ENCODE measurements around the gene TMEM37. TPM values are rescaled to one million over a fixed set of nuclear protein-coding genes. Genes with fewer than 3 reads are reported as not detected.

Gene TMEM37
- total RNA-seq, 1 donor from 2014 or later, result 0.73 TPM

DNA sequence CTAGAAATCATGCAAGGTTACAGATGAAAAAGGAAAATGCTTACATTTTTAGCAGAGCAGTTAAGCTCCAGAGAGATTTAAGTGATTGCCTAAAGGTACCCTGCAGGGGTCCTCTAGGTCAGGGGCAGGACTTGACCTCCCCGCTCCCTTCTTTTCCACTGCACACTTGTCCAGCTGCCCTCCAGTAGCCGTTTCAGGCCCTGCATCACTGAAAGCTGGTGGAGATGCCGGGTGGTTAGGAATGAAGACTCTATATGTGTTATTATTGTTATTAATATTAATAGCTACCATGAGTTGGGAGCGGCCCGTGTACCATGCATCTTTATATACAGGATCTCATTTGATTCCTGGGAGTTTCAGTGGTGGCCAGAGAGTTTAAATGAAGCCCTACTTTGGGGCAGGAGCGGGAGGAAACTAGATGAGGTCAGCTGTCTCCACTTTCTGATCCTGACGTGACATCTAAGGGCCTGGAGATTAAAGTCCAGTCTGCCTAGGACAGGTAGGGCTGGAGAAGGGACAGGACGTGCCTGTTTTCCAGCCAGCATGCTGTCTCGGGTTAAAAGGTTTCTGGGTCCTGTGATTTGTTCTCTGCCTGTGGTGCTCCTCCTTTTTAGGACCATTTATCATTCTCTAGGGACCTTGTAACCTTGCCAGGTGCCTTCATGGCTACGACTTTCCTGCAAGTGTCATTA, 2.1 kb downstream of the TMEM37 start:
- DNase-seq (ENCODE audit: low read depth, low spot score), result no peak

DNA sequence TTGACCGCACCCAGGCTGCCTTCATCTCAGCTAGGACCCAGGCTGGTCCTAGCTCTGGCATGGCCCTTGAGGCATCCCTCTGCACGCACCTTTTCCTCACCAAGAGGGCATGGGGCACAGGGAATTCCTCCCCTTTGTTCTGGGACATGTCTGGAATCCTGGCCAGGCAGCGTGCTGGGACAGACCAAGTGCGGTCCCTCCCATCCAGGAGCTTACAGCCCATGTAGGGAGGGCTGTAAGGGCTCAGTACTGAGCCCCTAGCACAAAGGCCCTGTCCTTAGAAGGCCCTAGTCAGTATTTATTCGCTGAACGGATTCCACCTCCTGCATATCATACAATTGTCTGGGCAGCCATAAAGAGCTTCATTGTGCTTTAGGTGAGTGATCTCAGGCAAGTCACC, 3.0 kb downstream of the TMEM37 start:
- no peak for DNase-seq (ENCODE audit: low read depth, low spot score)

DNA sequence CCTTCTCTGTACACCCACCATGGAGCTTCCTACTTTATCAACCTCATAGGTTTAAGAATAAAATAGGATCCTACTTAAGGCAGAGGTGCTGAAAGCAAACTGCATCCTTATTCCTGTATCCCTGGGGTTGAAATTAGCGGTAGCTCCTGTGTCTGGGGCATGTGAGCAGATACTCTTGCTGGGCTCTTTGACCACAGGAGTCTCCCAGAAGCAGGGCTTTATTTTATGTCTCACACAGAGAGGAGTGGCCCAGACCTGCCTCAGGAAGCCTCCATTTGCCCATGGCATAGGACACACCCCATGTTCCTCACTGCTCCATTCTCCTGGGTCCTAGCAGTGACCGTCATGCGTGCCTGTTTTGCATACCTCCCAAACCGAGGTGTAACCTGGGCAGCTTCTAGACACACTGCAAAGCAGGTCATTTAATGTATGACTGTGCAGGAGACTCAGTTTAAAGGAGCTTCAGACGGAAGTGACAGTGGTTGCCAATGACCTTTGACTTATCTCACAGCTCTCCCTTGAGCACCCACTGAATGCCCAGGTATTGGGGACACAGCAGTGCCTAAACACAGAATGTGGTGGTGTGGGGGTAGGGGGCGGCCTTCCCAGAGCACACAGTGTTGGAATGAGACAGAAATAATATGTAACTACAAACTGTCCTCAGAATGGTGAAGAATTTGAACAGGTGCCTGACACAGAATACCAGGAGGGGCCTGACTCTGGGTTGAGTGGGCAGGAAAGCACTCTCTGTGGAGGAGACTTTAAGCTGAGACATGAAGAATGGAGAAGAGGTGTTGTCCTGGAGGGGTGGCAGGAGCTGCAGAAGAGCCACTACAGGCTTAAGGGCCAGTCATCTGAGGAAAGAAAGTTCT, 3.7 kb downstream of the TMEM37 start:
- DNase-seq (ENCODE audit: low read depth, low spot score), result no peak

DNA sequence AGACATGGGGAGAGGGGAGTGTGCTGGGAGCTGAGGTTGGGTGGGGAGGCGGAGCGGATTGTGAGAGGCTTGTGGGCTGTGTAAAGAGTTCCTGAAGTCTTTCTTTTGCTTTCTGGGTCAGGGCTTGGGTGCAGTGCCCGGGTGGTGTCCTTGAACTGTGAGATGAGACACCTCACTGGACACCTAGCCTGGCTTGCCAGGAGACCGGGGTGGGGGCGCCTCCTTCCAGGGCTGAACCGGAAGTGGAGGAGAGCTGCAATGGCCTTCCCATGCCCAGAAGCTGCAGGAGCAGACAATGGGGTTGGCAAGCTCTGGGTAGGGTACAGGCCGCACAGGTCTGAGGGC, 4.3 kb downstream of the TMEM37 start:
- no peak for DNase-seq (ENCODE audit: low read depth, low spot score)

DNA sequence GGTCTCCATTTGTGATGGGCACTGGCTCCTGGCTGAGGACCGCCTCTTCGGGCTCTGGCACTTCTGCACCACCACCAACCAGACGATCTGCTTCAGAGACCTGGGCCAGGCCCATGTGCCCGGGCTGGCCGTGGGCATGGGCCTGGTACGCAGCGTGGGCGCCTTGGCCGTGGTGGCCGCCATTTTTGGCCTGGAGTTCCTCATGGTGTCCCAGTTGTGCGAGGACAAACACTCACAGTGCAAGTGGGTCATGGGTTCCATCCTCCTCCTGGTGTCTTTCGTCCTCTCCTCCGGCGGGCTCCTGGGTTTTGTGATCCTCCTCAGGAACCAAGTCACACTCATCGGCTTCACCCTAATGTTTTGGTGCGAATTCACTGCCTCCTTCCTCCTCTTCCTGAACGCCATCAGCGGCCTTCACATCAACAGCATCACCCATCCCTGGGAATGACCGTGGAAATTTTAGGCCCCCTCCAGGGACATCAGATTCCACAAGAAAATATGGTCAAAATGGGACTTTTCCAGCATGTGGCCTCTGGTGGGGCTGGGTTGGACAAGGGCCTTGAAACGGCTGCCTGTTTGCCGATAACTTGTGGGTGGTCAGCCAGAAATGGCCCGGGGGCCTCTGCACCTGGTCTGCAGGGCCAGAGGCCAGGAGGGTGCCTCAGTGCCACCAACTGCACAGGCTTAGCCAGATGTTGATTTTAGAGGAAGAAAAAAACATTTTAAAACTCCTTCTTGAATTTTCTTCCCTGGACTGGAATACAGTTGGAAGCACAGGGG, 5.5 kb downstream of the TMEM37 start:
- DNase-seq (ENCODE audit: low read depth, low spot score), result no peak

DNA sequence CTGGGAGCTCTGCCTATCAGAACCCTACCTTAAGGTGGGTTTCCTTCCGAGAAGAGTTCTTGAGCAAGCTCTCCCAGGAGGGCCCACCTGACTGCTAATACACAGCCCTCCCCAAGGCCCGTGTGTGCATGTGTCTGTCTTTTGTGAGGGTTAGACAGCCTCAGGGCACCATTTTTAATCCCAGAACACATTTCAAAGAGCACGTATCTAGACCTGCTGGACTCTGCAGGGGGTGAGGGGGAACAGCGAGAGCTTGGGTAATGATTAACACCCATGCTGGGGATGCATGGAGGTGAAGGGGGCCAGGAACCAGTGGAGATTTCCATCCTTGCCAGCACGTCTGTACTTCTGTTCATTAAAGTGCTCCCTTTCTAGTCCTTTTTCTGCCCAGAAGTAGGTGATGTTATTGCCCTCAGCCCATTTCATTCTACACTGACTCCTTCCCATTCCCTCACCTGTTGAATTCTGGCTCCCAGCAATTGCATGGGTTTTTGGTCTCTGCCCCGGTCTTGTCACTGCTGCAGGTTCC, 6.5 kb downstream of the TMEM37 start:
- DNase-seq (ENCODE audit: low read depth, low spot score), result no peak

DNA sequence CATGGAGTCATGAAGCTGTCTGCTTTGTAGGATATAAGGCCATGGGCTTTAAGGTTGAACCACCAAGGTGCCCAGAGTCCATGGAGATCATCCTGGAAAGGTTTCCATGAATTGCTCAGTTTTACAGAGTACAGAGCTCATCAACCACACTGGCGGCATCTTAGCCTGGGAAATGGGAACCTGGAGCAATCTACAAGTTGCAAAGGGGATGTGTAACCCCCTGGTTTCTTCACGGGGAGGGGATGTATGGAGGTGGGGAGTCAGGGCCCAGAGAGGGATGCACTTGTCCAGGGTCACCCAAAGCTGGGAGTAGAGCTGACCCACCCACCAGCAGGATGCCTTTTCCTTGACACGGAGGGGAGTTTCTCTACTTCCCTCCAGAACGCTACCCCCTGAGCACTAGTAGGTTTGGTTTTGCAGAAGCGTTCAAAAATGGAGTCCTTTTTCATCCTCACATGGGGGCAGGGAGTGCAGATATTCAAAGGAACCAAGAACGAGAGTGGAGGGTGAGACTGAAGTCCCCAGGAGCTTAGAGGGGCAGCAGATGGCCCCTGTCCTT, 7.2 kb downstream of the TMEM37 start:
- DNase-seq (ENCODE audit: low read depth, low spot score), result no peak

DNA sequence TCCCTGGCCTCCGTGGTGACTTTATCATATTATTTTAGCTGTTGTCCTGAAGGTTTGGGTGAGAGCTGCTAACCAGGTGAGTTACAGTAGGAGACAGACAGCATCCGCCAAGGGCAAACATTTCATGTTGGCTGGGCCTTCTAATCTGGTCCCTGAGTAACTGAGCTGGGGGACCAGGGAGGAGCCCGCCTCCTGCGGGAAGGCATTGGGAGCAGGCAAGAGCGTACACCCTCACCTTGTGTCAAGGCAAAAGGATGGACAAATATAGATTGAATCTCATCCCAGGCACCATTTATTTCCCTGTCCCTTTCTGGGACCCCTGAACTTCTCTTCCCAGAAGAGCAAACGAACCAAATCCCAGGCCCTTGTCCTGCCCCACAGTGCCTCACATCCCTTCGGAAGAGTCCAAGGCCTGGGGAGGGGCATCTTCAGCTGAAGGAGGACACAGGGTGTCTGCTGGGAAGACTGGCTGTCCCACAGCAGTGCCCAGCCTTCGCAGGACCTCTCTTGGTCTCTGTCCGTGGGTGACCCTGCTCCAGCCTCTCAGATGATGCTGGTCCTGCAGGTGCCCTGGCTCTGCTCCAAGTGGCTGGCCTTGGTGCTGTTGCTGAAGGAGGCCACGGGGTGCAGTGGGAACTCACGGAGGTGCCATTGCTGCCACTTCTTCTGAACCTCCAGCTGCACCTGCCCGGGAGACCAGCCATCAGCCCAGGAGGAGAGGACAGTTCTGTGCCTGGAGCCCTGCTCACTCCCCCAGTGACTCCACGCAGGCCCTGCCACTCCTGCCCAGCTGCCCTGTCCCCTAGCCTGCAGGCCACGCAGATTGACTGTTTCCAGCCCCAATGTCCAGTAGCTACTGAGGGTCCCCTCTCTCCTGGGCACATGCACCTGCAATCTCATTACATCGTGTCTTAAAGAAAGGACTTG, 8.2 kb downstream of the TMEM37 start:
- DNase-seq (ENCODE audit: low read depth, low spot score), result no peak

DNA sequence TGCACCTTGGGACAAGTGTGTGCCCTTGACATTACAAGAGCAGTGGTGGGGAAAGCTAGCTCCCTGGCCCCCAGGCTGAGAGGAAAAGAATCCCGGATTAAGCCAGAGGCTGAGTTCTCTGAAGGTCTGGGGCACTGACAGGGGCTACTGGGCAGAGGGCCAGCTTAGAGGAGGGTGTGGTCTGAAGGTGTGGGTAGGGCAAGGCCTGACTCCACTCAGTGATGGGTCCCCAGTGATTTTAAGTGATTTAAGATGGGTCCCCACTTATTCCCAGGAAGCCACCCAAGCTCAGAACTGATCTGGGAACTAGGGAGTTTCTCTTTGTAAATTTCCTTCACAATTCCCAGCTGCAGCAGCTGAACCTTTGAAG, 8.8 kb downstream of the TMEM37 start:
- no peak for DNase-seq (ENCODE audit: low read depth, low spot score)

DNA sequence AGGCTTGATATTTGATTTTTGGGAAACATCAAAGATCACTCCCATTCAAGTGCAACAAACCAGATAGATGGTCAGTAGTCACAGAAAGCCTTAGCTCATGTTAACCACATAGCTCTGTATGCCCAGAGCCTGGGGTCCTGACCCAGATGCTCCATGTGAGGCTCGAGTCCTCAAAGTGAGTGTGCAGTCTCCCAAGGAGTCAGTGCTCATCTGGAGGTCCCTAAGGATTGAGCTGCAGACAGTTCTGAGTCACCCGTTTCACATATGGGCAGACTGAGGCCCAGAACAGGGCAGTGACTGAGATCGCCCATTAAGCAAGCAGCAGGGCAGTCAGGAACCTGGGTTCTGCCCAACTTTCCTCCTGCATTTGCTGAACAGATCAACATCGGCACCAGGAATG, 9.2 kb downstream of the TMEM37 start:
- DNase-seq (ENCODE audit: low read depth, low spot score), result no peak

DNA sequence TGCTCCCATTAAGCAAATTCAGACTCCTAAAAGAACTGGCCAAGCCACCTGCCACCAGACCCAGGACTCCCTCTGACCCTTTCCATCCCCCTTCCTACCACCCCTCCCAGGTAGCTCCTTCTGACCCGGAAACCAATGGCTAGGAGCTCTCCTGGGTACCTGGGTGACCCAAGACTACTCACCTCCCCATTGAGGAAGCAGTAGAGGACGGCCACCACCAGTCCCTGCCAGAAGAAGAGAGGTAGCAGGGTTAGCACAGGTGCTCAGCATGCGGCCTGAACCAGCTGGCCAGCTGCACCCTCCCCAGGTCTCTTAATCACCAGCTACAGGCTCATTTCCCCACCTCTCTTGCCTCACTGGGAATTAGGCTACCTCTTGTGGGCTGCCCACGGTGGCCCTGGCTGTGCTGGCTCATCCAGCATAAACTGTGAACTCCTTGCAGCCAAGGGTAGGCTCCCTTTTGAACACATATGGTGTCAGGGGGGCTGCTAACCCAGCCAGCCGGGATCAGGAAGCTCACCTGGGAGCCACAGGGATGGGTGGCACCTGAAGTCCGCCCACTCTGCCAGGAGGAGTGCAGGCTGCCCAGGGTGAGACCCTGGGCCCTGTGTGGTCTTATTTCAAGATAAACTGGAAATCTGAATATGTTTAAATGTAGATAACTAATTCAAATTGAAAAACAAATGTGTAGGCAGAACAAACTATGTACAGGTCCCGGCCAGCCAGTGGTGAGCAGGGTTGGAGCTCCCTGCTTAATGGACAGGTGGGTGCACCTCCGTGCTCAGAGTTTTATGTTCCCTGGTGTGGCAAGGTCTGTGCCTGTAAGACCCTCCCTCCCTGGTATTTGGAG, 9.9 kb downstream of the TMEM37 start:
- no peak for DNase-seq (ENCODE audit: low read depth, low spot score)

DNA sequence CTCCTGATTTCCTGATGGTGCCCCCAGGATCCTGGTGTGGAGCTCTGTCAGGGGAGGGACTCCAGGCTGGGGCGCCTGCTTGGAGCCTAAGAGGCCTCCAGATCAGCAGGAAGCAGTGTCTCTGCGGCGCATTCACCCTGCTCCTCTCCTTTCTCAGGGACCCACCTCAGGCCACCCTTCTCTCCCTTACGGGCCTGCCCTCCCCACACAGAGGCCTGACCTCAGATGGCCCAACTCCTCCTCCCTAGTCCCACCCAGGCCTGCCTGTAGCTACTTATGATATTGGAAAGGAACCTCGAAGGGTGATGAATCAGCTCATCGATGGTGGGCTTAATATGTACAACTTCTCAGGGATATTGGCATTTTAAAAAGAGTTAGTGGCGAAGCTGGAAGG, 10.6 kb downstream of the TMEM37 start:
- DNase-seq (ENCODE audit: low read depth, low spot score), result no peak

DNA sequence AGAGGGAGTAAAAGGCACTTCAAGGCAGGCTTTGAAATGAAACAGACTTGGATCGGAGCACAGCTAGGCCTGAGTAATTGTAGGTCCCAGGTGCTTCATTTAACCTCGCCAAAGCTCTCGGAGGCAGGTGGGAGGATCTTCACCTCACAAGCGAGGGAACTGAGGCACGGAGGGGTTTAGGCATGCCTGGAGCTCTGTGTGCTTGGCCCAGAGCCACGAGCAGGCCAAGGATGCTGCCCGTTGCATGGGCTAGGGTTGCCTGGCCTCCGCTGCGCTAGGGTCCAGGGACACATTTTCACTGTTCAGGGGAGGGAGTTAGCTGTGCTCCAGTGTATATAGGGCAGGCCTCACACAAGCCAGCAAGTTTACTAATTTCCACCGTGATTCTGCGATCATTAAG, 11.2 kb downstream of the TMEM37 start:
- DNase-seq (ENCODE audit: low read depth, low spot score), result no peak

DNA sequence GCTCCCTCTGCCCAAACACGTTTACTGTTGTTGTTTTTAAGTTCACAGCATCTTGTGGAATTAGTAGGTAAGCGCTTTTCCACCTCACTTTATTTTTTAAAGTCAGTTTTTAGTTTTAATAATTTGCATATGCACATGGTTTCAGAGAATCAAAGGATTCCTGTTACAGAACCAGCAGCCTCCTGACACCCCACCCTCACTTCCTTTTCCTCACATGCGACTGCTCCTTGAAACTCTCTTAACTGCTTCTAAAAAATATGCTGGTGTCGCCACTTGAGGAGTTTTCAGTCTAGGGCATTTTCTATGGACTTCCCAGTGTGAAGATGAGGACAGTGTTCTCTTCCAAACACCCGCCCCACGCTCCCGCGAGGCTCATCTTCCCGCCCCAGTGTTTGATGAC, 14.4 kb downstream of the TMEM37 start:
- DNase-seq (ENCODE audit: low read depth, low spot score), result no peak

DNA sequence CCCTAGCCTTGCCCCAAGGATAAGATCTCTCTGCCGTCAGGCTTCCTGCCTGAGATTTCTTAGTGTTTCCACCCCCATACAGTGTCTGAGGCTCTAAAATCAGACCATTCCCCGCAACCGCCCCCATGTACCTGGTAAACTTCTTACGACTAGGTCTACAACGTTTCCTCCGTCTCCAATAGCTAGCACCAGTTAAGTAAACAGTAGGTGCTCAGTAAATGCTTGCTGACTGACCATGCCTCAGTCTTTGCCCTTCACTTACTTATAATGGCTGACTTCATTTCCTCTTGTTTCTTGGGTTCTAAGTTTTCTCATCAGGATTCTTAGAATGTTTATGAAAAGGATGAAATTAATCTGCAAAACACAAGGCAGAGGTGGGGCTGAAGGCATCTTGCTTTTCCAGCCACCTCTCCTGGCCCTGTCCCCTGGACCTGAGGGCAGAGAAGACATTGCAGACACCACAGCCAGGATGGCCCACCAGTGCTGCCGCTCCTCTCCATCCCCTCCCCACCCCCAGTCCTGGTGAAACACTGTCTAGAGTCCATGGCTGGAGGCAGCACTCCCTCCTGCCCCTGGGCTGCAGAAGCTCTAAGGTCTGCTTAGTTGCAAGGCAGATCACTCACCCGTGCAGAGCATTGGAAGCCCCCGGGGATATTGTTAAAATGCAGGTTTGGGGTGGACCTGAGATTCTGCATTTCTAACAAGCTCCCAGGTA, 16.9 kb downstream of the TMEM37 start:
- no peak for DNase-seq (ENCODE audit: low read depth, low spot score)

DNA sequence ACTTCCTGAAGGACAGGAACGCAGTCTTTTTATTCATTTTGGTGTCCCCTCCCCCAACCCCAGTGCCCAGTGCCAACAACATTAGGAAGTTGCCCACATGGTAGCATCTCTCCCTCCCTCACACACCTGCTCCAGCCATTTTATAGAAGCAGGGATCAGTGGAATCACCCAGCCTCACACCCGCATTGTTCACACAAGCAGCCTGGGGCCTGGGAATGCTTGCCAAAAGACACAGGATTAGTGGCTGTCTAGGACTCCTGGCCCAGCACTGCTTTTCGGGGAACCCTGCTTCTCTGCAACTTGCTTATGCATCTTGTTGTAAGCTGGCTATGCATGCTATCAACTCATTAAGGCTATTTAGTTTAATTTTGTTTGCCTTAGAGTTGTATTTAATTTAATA, 17.9 kb downstream of the TMEM37 start:
- no peak for DNase-seq (ENCODE audit: low read depth, low spot score)

DNA sequence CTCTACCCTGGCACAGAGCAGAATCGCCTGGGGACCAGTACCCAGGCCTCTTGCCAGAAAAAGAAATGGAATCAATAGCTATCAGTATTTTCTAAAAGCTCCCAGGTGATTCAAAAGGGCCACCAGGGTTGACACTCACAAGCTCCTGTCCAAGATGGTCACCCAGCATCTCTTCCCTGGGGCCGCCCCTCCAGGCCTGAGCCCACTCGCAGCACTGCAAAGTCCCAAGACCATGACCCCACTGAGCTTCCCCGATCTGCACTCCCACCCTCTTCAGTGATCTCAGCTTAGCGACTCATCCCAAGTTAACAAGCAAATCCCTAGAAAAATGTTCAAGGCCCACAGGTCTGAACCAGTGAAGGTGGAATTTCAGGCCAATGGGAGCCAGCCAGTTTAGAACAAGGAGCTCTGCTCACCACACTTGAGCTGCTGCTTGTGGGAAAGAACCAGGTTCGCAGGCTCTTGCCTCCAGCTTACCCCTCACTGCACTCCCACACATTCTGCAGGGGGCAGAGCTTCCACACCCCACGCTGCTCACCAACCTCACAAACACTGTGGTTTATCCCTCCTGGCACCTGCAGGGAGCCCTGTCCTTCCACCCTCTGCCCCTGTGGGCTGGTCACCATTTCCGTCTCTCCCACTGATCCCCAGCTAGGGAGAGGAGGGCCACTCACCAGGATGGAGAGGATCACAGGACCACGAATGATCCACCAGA, 19.8 kb downstream of the TMEM37 start:
- DNase-seq (ENCODE audit: low read depth, low spot score), result no peak

DNA sequence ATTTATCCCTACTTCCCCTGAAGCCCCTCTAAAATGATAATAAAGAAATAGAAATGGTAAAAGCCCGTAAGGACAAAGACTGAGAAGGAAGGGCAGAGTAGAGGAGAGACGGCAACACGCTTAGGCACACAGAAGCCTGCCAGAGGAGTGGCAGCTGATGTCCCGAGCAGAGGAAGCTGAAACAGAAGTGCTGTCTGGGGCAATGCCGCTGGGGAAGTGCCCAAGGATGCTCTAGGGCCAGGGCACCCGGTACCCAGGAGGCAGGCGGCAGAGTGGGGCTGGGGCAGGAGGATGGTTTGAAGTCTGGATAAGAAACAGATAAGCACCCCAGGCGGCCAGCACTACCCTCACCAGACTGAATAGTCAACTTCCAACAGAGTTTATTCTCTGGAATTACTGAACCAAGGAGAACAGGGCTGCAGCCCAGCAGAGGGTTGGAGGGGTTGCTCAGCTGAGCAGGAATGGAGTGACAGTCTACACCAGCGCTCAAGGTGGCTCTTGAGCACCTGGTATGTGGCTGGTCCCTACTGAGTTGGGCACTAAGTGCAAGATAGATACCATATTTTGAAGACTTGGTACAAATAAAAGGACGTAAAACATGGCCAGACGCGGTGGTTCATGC, 22.4 kb downstream of the TMEM37 start:
- DNase-seq (ENCODE audit: low read depth, low spot score), result no peak

Measured in pulmonary artery endothelial cell (primary cell).